GM12891 (cell line): ENCODE measurements around the gene NUB1.

Experiments
- DNase-seq: peaks from one replicate; pipeline ENCODE4 v3.0.0; 2011; ENCODE audit warnings: low spot score; ENCODE audit not compliant: insufficient read length
- FAIRE-seq: peaks from 2 replicates; lab custom pipeline; 2011; peaks lifted over from hg19 to GRCh38; lab: Jason Lieb, UNC
- PAX5 ChIP-seq: IDR thresholded peaks from 2 replicates; pipeline ENCODE4 v1.6.1; 2011; ENCODE audit warnings: low read length, moderate library complexity, mild to moderate bottlenecking; ENCODE audit not compliant: insufficient read depth, severe bottlenecking
- POLR2A ChIP-seq: IDR thresholded peaks from 2 replicates; pipeline ENCODE4 v1.6.1; 2011; ENCODE audit warnings: low read depth, low read length, control low read depth
- POLR2AphosphoS5 ChIP-seq: IDR thresholded peaks from 2 replicates; pipeline ENCODE4 v1.6.1; 2011; ENCODE audit warnings: low read depth, low read length, control low read depth
- POU2F2 ChIP-seq: IDR thresholded peaks from 2 replicates; pipeline ENCODE4 v1.6.1; 2011; ENCODE audit warnings: low read depth, mild to moderate bottlenecking, control low read depth, low read length, moderate library complexity
- SPI1 ChIP-seq: IDR thresholded peaks from 2 replicates; pipeline ENCODE4 v1.6.1; 2011; ENCODE audit warnings: low read depth, low read length, control low read depth
- TAF1 ChIP-seq: IDR thresholded peaks from 2 replicates; pipeline ENCODE4 v1.6.1; 2011; ENCODE audit warnings: low read depth, low read length, control low read depth

Gene NUB1

GRCh38 chr7:151416112-151416940 lies 74.7 kb downstream of the NUB1 start:
- TF ChIP-seq SPI1: no peak
- TF ChIP-seq POU2F2: no peak
- FAIRE-seq (no peak), DNase-seq (no peak)

GRCh38 chr7:151416941-151417315 lies 75.3 kb downstream of the NUB1 start:
- TF ChIP-seq POU2F2 (no peak), POLR2AphosphoS5 (no peak), TAF1 (no peak), SPI1 (no peak), POLR2A (no peak), PAX5 (no peak)
- FAIRE-seq (no peak), DNase-seq (no peak)

GRCh38 chr7:151420144-151420543 lies 78.5 kb downstream of the NUB1 start:
- DNase-seq: no peak
- TF ChIP-seq PAX5: no peak
- no peak for TF ChIP-seq POLR2A
- TF ChIP-seq TAF1: no peak
- no peak for TF ChIP-seq POU2F2
- no peak for TF ChIP-seq POLR2AphosphoS5
- no peak for TF ChIP-seq SPI1
- FAIRE-seq: no peak

GRCh38 chr7:151422212-151422611 lies 80.6 kb downstream of the NUB1 start:
- no peak for DNase-seq
- TF ChIP-seq POU2F2 (no peak), POLR2AphosphoS5 (no peak), PAX5 (no peak), TAF1 (no peak), SPI1 (no peak), POLR2A (no peak)
- FAIRE-seq: no peak

DNA sequence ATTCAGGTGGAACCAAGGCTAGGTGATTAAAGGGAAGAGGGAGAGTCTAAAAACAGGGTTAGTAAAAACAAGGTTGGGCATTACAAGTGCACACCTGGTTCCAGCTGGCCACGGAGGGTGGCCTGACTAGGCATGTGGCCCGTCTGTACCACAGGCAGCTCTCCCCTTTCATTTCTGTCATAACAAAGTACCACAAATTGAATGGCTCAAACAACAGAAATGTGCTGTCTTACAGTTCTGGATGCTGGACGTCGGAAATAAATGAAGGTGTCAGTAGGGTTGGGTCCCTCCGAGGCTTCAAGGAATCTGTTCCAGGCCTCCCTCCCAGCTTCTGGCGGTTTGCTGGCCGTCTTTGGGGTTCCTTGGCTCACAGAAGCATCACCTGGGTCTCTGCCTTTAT lies 81.6 kb downstream of the NUB1 start:
- no peak for DNase-seq
- FAIRE-seq: no peak
- TF ChIP-seq POLR2A (no peak), TAF1 (no peak), POU2F2 (no peak), SPI1 (no peak), PAX5 (no peak), POLR2AphosphoS5 (no peak)

DNA sequence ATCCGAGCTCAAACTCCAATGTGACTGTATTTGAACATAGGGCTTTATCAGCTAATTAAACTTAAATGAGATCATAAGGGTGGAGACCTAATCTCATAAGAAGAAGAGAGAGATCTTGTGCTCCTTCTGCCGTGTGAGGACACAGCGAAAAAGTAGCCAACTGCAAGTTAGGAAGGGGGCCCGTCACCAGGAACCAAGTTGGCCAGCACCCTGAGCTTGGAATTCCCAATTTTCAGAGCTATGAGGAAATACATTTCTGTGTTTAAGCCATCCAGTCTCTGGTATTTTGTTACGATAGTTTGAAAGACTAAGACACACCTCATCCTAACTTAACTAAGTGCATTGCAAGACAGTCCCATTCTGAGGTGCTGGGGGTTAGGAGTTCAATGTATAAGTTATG lies 82.3 kb downstream of the NUB1 start:
- TF ChIP-seq POLR2AphosphoS5 (no peak), PAX5 (no peak), POLR2A (no peak), TAF1 (no peak), SPI1 (no peak), POU2F2 (no peak)
- FAIRE-seq: no peak

GRCh38 chr7:151424799-151425198 lies 83.2 kb downstream of the NUB1 start:
- FAIRE-seq (no peak), DNase-seq (no peak)
- TF ChIP-seq PAX5 (no peak), SPI1 (no peak), POLR2AphosphoS5 (no peak), TAF1 (no peak), POU2F2 (no peak), POLR2A (no peak)

More for the DNA sequence above, 82.3 kb downstream of the NUB1 start:
- no peak for DNase-seq

- no peak for TF ChIP-seq TAF1
- TF ChIP-seq SPI1: no peak
- no peak for TF ChIP-seq POLR2AphosphoS5
- no peak for TF ChIP-seq PAX5
- no peak for FAIRE-seq
- no peak for DNase-seq
These were observed 84.2 kb downstream of the NUB1 start for GRCh38 chr7:151425670-151426440.

GRCh38 chr7:151426441-151426903 lies 84.9 kb downstream of the NUB1 start:
- DNase-seq: no peak
- no peak for FAIRE-seq
- no peak for TF ChIP-seq POLR2A
- TF ChIP-seq TAF1: no peak
- no peak for TF ChIP-seq POLR2AphosphoS5
- no peak for TF ChIP-seq PAX5
- no peak for TF ChIP-seq POU2F2
- no peak for TF ChIP-seq SPI1

DNA sequence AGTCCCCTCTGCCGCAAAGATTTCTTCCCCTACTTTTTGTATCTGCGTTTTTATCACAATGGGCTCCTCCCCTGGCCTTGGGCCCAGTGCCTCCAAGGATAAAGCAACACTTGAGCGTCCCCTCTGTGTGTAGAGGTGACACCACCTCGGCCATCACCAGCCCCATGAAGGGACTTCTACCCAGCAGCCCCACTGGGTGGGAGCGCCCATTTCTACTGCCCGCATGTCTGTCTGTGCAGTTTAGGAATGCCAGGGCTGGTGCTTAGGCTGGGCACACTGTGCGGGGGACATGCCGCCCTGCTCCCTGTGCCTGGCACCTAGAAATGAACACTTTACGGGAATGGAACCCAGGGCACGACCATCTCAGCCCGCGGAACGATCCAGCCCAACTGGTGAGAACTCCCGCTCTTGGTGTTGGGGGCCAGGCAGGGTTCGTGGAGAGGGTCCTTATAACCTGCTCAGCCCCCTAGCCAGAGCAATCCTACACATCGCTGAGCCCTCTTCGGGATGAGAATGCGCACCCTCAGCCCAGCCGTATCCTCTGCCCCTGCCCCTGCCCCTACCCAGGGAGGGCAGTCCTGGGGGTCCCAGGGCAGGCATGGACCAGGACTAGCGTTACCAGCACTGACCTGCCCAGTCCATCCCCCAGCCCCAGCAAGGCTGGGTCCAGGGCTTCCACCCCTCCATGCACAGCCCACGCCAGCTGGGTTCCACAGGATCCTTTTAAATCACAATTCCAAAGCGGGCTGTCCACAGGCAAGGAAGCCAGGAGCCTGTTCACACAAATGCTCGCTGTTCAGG lies 85.5 kb downstream of the NUB1 start:
- TF ChIP-seq TAF1 (no peak), POLR2AphosphoS5 (no peak), POLR2A (no peak), SPI1 (no peak), PAX5 (no peak), POU2F2 (no peak)
- DNase-seq (no peak), FAIRE-seq (no peak)
